ENCODE results near the gene UCN. TPM values are rescaled to one million over a fixed set of nuclear protein-coding genes. Genes with fewer than 3 reads are reported as not detected.
"Not testable (repeated sequence)": the region's sequence is repeated elsewhere in the genome, so short reads cannot be mapped to it uniquely, and the experiment has no call there.

Gene UCN
- total RNA-seq, 4 donors from 2014 or later: 14.9 to 24.0 (median 16.8) TPM

GRCh38 chr2:27322301-27322765 is 14.1 kb upstream of the UCN start:
- Histone ChIP-seq H3K27me3 (no peaks in the 10 kb centered on the region), H3K27ac (peak overlapping the region; percentile 88 to 97 (median 96)), H3K36me3 (peaks cover 0 to 22% (median 0%) of the 10 kb centered on the region in 3 donors), H3K9me3 (no peaks in the 10 kb centered on the region), H3K4me3 (peak overlapping the region; percentile 59 to 85 (median 74)), H3K4me1 (peaks cover 0 to 28% (median 15%) of the 10 kb centered on the region in 4 donors)
- 3 to 8% methylated on average over 7 to 10 of the region's 10 CpGs for WGBS, 2 donors
- no peak for TF ChIP-seq EP300 (IDR thresholded peaks at IDR 0.05)
- no peak for TF ChIP-seq CTCF (IDR thresholded peaks at IDR 0.05)
- no peak for TF ChIP-seq POLR2A (IDR thresholded peaks at IDR 0.05)
- DNase-seq (ENCODE audit: low spot score in 2 of 2): no peak

DNA sequence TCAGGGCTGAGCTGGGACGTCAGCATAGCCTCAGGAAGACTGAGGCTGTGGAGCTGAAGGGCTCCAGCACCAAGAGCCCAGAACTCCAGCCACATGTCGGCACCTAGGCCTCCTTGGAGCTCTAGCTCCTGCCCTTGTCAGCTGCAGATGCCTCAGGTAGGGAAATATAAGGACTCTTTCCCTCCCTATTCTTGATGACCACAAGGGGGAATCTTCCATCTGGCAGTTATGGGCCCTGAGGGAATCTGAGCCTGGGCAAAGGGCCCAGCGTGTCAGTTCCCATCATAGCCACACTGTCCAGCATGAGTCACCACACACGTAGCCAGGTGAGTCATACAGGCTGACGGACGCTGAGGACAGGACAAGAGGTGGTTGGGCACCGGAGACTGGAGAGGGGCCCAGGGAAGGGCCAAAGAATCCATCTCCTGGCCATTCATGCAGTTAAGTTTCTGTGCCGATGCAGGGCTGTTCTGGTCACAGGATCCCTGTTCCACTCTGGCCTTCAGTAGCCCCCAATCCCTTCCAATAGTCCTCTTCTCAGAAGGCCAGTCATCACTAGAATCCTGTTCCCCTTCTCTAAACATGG is 12.8 kb upstream of the UCN start:
- TF ChIP-seq CTCF (IDR thresholded peaks at IDR 0.05) (peak in 1 of 5 experiments; percentile 21), EP300 (IDR thresholded peaks at IDR 0.05) (peak in 1 of 2 donors; percentile 50), POLR2A (IDR thresholded peaks at IDR 0.05) (no peak)
- Histone ChIP-seq H3K27me3 (no peaks in the 10 kb centered on the region), H3K4me1 (peaks cover 0 to 28% (median 15%) of the 10 kb centered on the region in 4 donors), H3K4me3 (no peak overlapping the region), H3K9me3 (no peaks in the 10 kb centered on the region), H3K36me3 (peaks cover 0 to 22% (median 0%) of the 10 kb centered on the region in 3 donors), H3K27ac (no peak overlapping the region)
- WGBS, 2 donors: 64 to 65% methylated on average over 8 of the region's 8 CpGs
- peak; percentile 33 to 49 for DNase-seq (ENCODE audit: low spot score in 2 of 2)

DNA sequence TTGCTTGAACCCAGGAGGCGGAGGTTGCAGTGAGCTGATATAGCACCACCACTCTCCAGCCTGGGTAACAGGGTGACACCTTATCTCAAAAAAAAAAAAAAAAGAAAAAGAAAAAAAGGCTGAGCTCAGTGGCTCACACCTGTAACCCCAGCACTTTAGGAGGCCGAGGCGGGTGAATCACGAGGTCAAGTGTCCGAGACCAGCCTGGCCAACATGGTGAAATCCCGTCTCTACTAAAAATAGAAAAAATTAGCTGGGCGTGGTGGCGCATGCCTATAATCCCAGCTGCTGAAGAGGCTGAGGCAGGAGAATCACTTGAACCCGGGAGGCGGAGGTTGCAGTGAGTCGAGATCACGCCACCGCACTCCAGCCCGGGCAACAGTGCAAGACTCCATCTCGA is 11.6 kb upstream of the UCN start:
- not testable (repeated sequence) for H3K9me3 ChIP-seq; H3K27ac ChIP-seq; H3K27me3 ChIP-seq; DNase-seq (ENCODE audit: low spot score in 2 of 2); H3K4me3 ChIP-seq
- 91 to 95% methylated on average over 15 of the region's 15 CpGs for WGBS, 2 donors
- Histone ChIP-seq H3K4me1 (peaks cover 0 to 28% (median 15%) of the 10 kb centered on the region in 4 donors), H3K36me3 (peaks cover 0 to 31% (median 0%) of the 10 kb centered on the region in 3 donors)

GRCh38 chr2:27316655-27317412 is 8.6 kb upstream of the UCN start:
- no peak for TF ChIP-seq POLR2A (IDR thresholded peaks at IDR 0.05)
- TF ChIP-seq EP300 (IDR thresholded peaks at IDR 0.05): no peak
- no peak for TF ChIP-seq CTCF (IDR thresholded peaks at IDR 0.05)
- H3K4me1 ChIP-seq: peaks cover 0 to 9% (median 5%) of the 10 kb centered on the region in 4 donors
- no peaks in the 10 kb centered on the region for H3K27me3 ChIP-seq
- H3K36me3 ChIP-seq: peaks cover 0 to 48% (median 0%) of the 10 kb centered on the region in 3 donors
- H3K9me3 ChIP-seq: no peaks in the 10 kb centered on the region
- no peak for DNase-seq (ENCODE audit: low spot score in 2 of 2)
- H3K27ac ChIP-seq: no peak overlapping the region
- 80 to 86% methylated on average over 12 of the region's 12 CpGs for WGBS, 2 donors
- no peak overlapping the region for H3K4me3 ChIP-seq

GRCh38 chr2:27315122-27315521 is 6.9 kb upstream of the UCN start:
- TF ChIP-seq CTCF (IDR thresholded peaks at IDR 0.05) (no peak), POLR2A (IDR thresholded peaks at IDR 0.05) (no peak), EP300 (IDR thresholded peaks at IDR 0.05) (no peak)
- Histone ChIP-seq H3K36me3 (peaks cover 0 to 65% (median 0%) of the 10 kb centered on the region in 3 donors), H3K4me1 (no peaks in the 10 kb centered on the region), H3K27ac (no peak overlapping the region), H3K4me3 (no peak overlapping the region), H3K9me3 (no peaks in the 10 kb centered on the region), H3K27me3 (no peaks in the 10 kb centered on the region)
- no peak for DNase-seq (ENCODE audit: low spot score in 2 of 2)
- WGBS, 2 donors: 74 to 77% methylated on average over 8 of the region's 8 CpGs
